NB4 (cell line): ENCODE measurements around the gene ANAPC10.

Experiments
- DNase-seq: peaks from one replicate; pipeline ENCODE4 v3.0.0; 2010; ENCODE audit warnings: low read depth
- H3K4me3 ChIP-seq: one replicate; pipeline ENCODE4 v1.5.1; 2011; ENCODE audit warnings: mild to moderate bottlenecking, low read depth, low read length, moderate library complexity
- MAX ChIP-seq: IDR thresholded peaks from 2 replicates; pipeline ENCODE4 v1.6.1; 2011; ENCODE audit warnings: low read depth, low read length
- MYC ChIP-seq: IDR thresholded peaks from 2 replicates; pipeline ENCODE4 v1.6.1; 2011; ENCODE audit warnings: low read depth, low read length
- POLR2A ChIP-seq: IDR thresholded peaks from 2 replicates; pipeline ENCODE4 v1.6.1; 2011; ENCODE audit warnings: mild to moderate bottlenecking; ENCODE audit not compliant: insufficient read length; ENCODE audit errors: extremely low read depth
- TF ChIP-seq, protein P1 (sequence below): IDR thresholded peaks from one replicate; pipeline ENCODE4 v1.5.1; 2012; ENCODE audit warnings: low read depth, low read length

Gene ANAPC10

DNA sequence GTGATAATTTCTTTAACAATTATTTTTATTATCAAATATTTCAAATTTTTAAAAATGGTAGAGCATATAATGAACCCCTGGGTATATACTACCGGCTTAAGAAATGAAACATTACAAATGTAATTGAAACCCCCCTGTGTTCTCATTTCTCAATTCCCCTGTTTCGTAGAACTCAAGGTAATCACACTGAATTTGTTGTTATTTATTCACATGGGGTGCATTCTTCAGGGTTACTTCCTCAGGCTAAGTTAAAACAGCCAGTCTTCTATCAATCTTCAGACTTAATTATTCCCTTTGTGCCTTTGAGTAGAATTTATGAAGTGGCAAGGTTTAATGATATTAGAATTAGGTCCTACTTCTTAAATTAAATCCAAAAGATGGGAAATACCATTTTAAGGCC is 128.2 kb downstream of the ANAPC10 start:
- DNase-seq = no peak
- TF ChIP-seq MAX (no peak), MYC (no peak), POLR2A (no peak)
- TF ChIP-seq, protein P1, sequence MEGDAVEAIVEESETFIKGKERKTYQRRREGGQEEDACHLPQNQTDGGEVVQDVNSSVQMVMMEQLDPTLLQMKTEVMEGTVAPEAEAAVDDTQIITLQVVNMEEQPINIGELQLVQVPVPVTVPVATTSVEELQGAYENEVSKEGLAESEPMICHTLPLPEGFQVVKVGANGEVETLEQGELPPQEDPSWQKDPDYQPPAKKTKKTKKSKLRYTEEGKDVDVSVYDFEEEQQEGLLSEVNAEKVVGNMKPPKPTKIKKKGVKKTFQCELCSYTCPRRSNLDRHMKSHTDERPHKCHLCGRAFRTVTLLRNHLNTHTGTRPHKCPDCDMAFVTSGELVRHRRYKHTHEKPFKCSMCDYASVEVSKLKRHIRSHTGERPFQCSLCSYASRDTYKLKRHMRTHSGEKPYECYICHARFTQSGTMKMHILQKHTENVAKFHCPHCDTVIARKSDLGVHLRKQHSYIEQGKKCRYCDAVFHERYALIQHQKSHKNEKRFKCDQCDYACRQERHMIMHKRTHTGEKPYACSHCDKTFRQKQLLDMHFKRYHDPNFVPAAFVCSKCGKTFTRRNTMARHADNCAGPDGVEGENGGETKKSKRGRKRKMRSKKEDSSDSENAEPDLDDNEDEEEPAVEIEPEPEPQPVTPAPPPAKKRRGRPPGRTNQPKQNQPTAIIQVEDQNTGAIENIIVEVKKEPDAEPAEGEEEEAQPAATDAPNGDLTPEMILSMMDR = no peak
- no peak overlapping the region for H3K4me3 ChIP-seq

- TF ChIP-seq POLR2A (no peak), MAX (no peak), MYC (no peak)
- TF ChIP-seq, protein P1 = no peak
- H3K4me3 ChIP-seq = no peak overlapping the region
- no peak for DNase-seq
Observed at GRCh38 chr4:144968606-144969005, 129.4 kb downstream of the ANAPC10 start.

DNA sequence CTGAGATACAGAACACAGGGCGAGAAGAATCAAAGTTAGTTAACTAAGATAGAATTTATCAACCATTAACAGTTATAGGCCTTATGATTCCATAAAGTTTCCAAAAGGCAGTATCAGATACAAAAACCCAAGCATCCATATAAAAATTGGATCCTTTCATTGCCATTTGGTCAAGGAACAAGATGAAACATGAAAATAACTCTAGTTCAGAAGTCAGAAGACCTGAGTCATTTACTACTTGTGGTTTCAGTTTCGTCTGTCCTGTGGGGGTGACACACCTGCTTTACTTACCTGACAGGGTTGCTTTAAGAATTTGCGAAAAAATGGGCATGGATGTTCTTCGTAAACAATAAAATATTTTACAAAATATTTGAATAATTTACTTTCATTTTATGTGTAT is 130.8 kb downstream of the ANAPC10 start:
- TF ChIP-seq MYC (no peak), POLR2A (no peak), MAX (no peak)
- TF ChIP-seq, protein P1 = no peak
- no peak for DNase-seq
- no peak overlapping the region for H3K4me3 ChIP-seq

DNA sequence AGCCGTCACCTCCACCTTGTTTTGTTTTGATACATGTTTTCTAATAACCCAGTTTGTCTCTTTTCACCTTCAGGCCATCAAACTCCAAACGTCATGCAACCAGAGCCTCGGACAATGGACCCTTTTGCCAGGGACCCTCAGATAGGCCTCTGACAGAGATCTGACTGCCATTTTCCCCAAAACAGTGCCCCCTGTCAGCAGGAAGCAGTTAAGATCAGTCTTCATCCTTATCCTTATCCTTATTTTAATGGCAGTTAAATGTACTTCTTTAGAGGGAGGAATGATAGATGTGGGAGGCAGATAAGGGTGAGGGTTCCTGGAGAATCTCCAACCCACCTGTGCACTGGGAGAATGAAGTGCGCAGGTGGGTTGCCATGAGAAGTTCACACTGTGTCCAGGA is 135.7 kb downstream of the ANAPC10 start:
- no peak overlapping the region for H3K4me3 ChIP-seq
- DNase-seq = no peak
- TF ChIP-seq POLR2A (no peak), MAX (no peak), MYC (no peak)
- TF ChIP-seq, protein P1 = no peak

- H3K4me3 ChIP-seq = no peak overlapping the region
- TF ChIP-seq MAX (no peak), POLR2A (no peak), MYC (no peak)
- TF ChIP-seq, protein P1 = no peak
- DNase-seq = no peak
Observed at GRCh38 chr4:144955104-144955503, 142.9 kb downstream of the ANAPC10 start.

- TF ChIP-seq MYC (no peak), MAX (no peak), POLR2A (no peak)
- TF ChIP-seq, protein P1 = no peak
Observed at GRCh38 chr4:144954230-144954629, 143.8 kb downstream of the ANAPC10 start.

More at GRCh38 chr4:144954230-144954629, 143.8 kb downstream of the ANAPC10 start:
- no peak overlapping the region for H3K4me3 ChIP-seq
- DNase-seq = no peak
